ENCODE data around the gene BTBD16.

Gene BTBD16

DNA sequence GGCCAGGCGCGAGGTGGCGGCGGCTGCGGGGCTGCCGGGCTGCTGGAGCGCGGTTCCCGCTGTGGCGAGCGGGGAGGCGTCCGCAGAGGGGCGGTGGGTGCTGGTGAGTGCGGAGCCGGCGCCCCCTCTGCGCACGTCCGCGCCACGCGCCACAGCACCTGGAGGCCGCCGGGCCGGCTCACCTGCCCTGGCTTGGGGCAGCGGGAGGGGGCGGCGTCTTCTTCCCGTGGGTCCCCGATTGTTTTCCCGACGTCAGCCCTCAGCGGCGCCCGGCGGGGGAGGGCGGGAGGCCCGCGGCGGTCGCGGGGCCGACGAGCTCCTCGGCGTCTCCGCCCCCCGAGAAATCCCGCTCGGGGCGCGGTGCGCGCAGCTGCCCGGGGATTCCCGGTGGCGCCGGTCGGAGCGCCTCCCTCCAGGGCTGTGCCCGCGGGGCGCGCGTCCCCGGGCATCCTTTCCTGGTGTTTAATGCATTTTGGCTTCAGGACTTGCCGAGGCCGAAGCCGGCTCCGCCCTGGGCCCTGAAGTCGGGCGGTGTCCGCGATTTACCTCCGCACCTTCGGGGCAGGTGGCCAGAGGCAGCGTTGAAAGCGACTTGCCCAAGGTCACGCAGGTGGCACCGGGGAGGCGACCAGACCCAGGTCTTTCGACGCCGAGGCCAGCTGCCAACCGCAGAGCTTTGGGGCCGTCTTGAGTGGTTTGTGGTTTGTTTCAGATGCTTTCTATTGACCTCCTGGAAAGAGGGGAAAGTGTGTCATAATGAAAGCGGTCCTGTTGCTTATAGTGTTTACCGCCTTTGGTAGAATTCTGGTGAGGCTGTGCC lies 104.0 kb downstream of the BTBD16 start:
- peak; percentile 64 for DNase-seq (ENCODE audit: extremely low spot score)
- ChIA-PET POLR2A (interaction anchor here (0.9 kb wide), 1 partner anchor 98 kb away, joined by 3 read pairs; no protein-coding TSS in a partner anchor), CTCF (no interaction called here)
- TF ChIP-seq LEF1 (IDR thresholded peaks at IDR 0.05; ENCODE audit: borderline replicate concordance) (peak; percentile 38), SUZ12 (IDR thresholded peaks at IDR 0.05) (no peak), L3MBTL2 (conservative IDR thresholded peaks at IDR 0.05) (peak; percentile 70), FOXK2 (IDR thresholded peaks at IDR 0.05) (no peak), TARDBP (IDR thresholded peaks at IDR 0.05) (no peak)

DNA sequence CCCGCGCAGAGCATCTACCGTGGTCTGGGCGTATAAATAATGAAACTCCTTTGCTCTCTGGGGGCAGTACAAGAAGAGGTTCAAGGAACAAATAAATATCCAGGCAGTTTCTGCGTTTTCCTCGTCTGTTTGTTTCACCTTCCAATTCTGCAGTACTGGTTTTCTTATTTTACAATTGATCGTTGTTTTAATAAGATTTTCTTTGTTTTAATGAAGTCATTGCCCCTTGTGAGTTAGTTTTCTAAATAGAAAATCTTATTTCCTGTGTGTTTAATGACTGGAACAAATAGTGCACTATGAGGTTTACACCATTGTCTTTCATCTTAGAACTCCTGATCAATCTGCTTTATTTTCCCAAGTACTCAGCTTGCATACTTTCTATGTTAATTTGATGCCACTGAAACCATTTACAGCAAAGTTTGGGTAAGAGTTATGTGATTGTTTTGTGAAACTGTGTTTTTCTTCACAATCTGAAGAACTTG lies 104.6 kb downstream of the BTBD16 start:
- no peak for TF ChIP-seq ELF4 (IDR thresholded peaks at IDR 0.05)
- TF ChIP-seq, protein P1, sequence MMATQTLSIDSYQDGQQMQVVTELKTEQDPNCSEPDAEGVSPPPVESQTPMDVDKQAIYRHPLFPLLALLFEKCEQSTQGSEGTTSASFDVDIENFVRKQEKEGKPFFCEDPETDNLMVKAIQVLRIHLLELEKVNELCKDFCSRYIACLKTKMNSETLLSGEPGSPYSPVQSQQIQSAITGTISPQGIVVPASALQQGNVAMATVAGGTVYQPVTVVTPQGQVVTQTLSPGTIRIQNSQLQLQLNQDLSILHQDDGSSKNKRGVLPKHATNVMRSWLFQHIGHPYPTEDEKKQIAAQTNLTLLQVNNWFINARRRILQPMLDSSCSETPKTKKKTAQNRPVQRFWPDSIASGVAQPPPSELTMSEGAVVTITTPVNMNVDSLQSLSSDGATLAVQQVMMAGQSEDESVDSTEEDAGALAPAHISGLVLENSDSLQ (IDR thresholded peaks at IDR 0.05), result no peak
- DNase-seq (ENCODE audit: extremely low spot score), result no peak
- ChIA-PET CTCF (no interaction called here), POLR2A (no interaction called here)

DNA sequence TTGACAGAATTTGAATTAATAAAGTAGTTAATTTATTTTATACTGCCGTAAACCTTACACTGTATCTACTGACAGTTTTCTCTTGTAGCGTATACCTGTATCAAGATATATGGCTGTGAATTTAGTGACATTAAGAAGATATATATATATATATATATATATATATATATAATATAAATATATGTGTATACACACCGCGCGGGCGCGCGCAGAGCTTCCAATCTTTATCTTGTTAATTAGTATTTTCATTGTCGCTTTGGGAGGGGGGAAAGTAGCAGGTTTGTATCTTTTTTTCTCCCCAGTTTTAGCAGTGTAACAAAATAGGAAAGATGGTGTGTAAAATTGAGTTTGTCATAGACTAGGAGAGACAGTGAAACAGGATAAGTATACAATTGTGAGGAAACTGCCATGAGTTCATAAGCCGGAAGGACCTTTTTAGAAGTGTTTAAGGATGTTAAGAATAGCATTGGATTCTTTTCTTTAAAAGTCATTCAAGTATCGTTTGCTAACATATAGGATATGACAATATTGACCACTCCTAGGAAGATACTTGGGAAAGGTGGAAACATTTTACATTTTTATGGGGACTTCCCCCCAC lies 105.4 kb downstream of the BTBD16 start:
- POLR2A ChIA-PET, result no interaction called here
- DNase-seq (ENCODE audit: extremely low spot score), result no peak
- TF ChIP-seq FOXK2 (IDR thresholded peaks at IDR 0.05), result no peak
- no peak for TF ChIP-seq BHLHE40 (IDR thresholded peaks at IDR 0.05; ENCODE audit: borderline replicate concordance)
- TF ChIP-seq FOXA1 (IDR thresholded peaks at IDR 0.05), result no peak
- no peak for TF ChIP-seq CTBP1 (IDR thresholded peaks at IDR 0.05; ENCODE audit: borderline replicate concordance)
- CTCF ChIA-PET, result no interaction called here

DNA sequence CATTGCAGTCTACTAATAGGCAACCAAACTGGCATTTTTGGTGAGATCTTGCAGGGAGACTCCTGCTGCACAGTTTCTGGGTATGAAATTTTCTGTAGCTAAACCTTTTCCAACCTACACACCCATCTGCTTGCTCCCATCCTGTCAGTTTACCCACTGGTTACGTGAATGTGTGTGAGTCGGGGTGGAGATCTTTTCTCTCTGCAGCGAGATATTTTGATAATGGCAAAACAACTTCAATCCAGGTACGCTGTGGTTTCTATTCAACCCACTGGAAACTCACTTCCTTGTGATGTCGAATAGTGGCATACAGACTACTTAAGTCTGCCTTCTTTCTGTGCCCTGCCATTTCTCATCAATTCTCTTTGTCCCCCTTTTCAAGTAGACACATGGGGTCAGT lies 107.9 kb downstream of the BTBD16 start:
- ChIA-PET POLR2A (no interaction called here), CTCF (no interaction called here)
- no peak for DNase-seq (ENCODE audit: extremely low spot score)
- no peak for TF ChIP-seq NFRKB (IDR thresholded peaks at IDR 0.05)
- TF ChIP-seq L3MBTL2 (conservative IDR thresholded peaks at IDR 0.05), result no peak
- no peak for TF ChIP-seq ZNF384 (IDR thresholded peaks at IDR 0.05)
- no peak for TF ChIP-seq BHLHE40 (IDR thresholded peaks at IDR 0.05; ENCODE audit: borderline replicate concordance)
- TF ChIP-seq FOXM1 (IDR thresholded peaks at IDR 0.05; ENCODE audit: borderline replicate concordance), result no peak
- no peak for TF ChIP-seq ELF4 (IDR thresholded peaks at IDR 0.05)
- TF ChIP-seq FOXK2 (IDR thresholded peaks at IDR 0.05), result no peak
- TF ChIP-seq SUZ12 (IDR thresholded peaks at IDR 0.05), result no peak
- TF ChIP-seq LEF1 (IDR thresholded peaks at IDR 0.05; ENCODE audit: borderline replicate concordance), result no peak
- no peak for TF ChIP-seq FOXA1 (IDR thresholded peaks at IDR 0.05)
- TF ChIP-seq CTBP1 (IDR thresholded peaks at IDR 0.05; ENCODE audit: borderline replicate concordance), result no peak
- no peak for TF ChIP-seq SP1 (IDR thresholded peaks at IDR 0.05)

DNA sequence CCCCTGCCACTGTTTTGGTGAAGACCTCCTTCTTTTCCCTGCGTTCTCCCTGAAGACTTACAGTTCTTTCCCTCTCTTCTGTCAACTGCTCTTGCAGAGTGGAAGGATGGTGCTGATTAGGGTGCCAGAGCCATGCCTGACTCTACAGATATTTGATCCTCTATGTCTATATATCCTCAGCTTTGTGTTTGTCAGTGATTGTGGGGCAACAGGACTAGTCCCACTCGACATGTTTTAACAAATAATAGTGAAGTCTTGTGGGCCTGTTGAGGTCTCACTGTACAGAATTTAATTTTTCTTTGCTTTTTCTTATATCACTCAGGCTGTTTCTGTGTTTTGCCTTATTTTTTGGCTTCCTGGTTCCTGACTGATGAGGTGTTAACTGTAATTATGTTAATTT lies 108.4 kb downstream of the BTBD16 start:
- CTCF ChIA-PET, result no interaction called here
- TF ChIP-seq CTBP1 (IDR thresholded peaks at IDR 0.05; ENCODE audit: borderline replicate concordance), result no peak
- TF ChIP-seq ARNT (IDR thresholded peaks at IDR 0.05), result no peak
- no peak for TF ChIP-seq FOXK2 (IDR thresholded peaks at IDR 0.05)
- no peak for TF ChIP-seq ZNF384 (IDR thresholded peaks at IDR 0.05)
- no peak for TF ChIP-seq FOXM1 (IDR thresholded peaks at IDR 0.05; ENCODE audit: borderline replicate concordance)
- no peak for TF ChIP-seq ELF4 (IDR thresholded peaks at IDR 0.05)
- TF ChIP-seq BHLHE40 (IDR thresholded peaks at IDR 0.05; ENCODE audit: borderline replicate concordance), result no peak
- TF ChIP-seq SP1 (IDR thresholded peaks at IDR 0.05), result no peak
- TF ChIP-seq TARDBP (IDR thresholded peaks at IDR 0.05), result no peak
- TF ChIP-seq NFRKB (IDR thresholded peaks at IDR 0.05), result no peak
- TF ChIP-seq LEF1 (IDR thresholded peaks at IDR 0.05; ENCODE audit: borderline replicate concordance), result no peak
- TF ChIP-seq FOXA1 (IDR thresholded peaks at IDR 0.05), result no peak
- TF ChIP-seq L3MBTL2 (conservative IDR thresholded peaks at IDR 0.05), result no peak
- TF ChIP-seq HDGF (IDR thresholded peaks at IDR 0.05; ENCODE audit: borderline replicate concordance), result no peak
- POLR2A ChIA-PET, result no interaction called here
- DNase-seq (ENCODE audit: extremely low spot score), result no peak

DNA sequence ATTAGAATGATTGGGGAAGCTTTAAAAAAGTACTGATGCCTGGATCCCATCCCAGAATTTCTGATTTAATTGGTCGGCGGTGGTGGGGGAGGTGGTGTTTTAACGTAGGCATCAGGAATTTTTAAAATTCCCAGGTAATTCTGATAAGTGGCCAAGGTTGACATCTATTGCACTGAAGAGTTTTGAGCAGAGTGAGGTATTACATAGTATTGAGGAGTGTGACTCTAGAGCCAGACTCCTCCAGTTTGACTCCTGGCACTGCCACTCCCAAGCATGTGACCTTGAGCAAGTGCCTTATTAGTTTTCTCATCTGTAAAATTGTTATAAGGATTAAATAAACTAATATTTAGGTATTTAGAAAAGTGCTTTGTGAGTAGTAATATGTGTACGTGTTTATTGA lies 109.6 kb downstream of the BTBD16 start:
- POLR2A ChIA-PET, result no interaction called here
- no peak for DNase-seq (ENCODE audit: extremely low spot score)
- TF ChIP-seq ELF4 (IDR thresholded peaks at IDR 0.05) (no peak), L3MBTL2 (conservative IDR thresholded peaks at IDR 0.05) (no peak), LEF1 (IDR thresholded peaks at IDR 0.05; ENCODE audit: borderline replicate concordance) (no peak), NFRKB (IDR thresholded peaks at IDR 0.05) (no peak), HDGF (IDR thresholded peaks at IDR 0.05; ENCODE audit: borderline replicate concordance) (no peak), CTBP1 (IDR thresholded peaks at IDR 0.05; ENCODE audit: borderline replicate concordance) (no peak), ZNF384 (IDR thresholded peaks at IDR 0.05) (no peak), BHLHE40 (IDR thresholded peaks at IDR 0.05; ENCODE audit: borderline replicate concordance) (no peak)
- CTCF ChIA-PET, result no interaction called here

DNA sequence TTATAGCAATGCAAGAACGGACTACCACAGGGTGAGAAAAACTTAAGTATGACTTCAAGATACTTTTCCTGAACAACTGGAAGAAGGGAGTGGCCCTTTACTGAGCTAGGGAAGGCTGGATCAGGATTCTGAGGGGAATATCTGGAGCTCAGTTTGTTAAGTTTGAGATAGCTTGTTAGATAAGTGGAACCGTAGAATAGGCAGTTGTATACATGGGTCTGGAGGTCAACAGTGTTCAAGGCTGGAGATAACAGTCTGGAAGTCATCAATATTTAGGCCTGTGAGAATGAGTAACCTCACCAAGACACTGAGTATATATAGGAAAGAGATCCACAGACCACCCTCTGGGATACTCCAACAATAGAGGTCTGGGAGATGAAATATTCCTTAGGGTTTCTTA lies 110.6 kb downstream of the BTBD16 start:
- TF ChIP-seq, protein P1 (IDR thresholded peaks at IDR 0.05), result no peak
- TF ChIP-seq TARDBP (IDR thresholded peaks at IDR 0.05) (no peak), LEF1 (IDR thresholded peaks at IDR 0.05; ENCODE audit: borderline replicate concordance) (no peak), NFRKB (IDR thresholded peaks at IDR 0.05) (no peak), FOXM1 (IDR thresholded peaks at IDR 0.05; ENCODE audit: borderline replicate concordance) (no peak), SUZ12 (IDR thresholded peaks at IDR 0.05) (no peak), HDGF (IDR thresholded peaks at IDR 0.05; ENCODE audit: borderline replicate concordance) (no peak), FOXK2 (IDR thresholded peaks at IDR 0.05) (no peak), L3MBTL2 (conservative IDR thresholded peaks at IDR 0.05) (no peak)
- ChIA-PET CTCF (no interaction called here), POLR2A (no interaction called here)
- DNase-seq (ENCODE audit: extremely low spot score), result no peak

Measured in HEK293T (cell line).